Activated CD4-positive, alpha-beta T cell treated with anti-CD3 and anti-CD28 coated beads, Interleukin-2, amount 10 ng/mL, durations not matched to agents 7 days and 5 days (primary cell): ENCODE measurements around the gene ZNF736. TPM values are rescaled to one million over a fixed set of nuclear protein-coding genes. Genes with fewer than 3 reads are reported as not detected.
"Not testable (repeated sequence)": the region's sequence is repeated elsewhere in the genome, so short reads cannot be mapped to it uniquely, and the experiment has no call there.

Experiments used
- CTCF ChIA-PET: fragments of 350-600 bp; sonication (Branson Sonifier 250); formaldehyde crosslinking; loops from one replicate; lab custom pipeline; 2021; ENCODE audit warnings: antibody characterized with exemption; lab: Charles Lee
- POLR2A ChIA-PET: fragments of 350-600 bp; sonication (Branson Sonifier 250); formaldehyde crosslinking; loops from one replicate; lab custom pipeline; 2021; ENCODE audit warnings: antibody characterized with exemption; lab: Charles Lee
- DNase-seq: peaks from one replicate; pipeline ENCODE4 v3.0.0-alpha.2; 2020
- H3K27ac Mint-ChIP-seq: one replicate; pipeline ENCODE4 v1.8.0; 2021; ENCODE audit warnings: mild to moderate bottlenecking, moderate library complexity, mixed read lengths
- H3K27me3 Mint-ChIP-seq: one replicate; pipeline ENCODE4 v1.8.0; 2021; ENCODE audit warnings: mixed read lengths
- H3K36me3 Mint-ChIP-seq: one replicate; pipeline ENCODE4 v1.8.0; 2021; ENCODE audit warnings: low read depth, mixed read lengths
- H3K4me1 Mint-ChIP-seq: one replicate; pipeline ENCODE4 v1.8.0; 2021; ENCODE audit warnings: mixed read lengths
- H3K4me3 Mint-ChIP-seq: one replicate; pipeline ENCODE4 v1.8.0; 2021; ENCODE audit warnings: mild to moderate bottlenecking, moderate library complexity, mixed read lengths
- H3K9me3 Mint-ChIP-seq: one replicate; pipeline ENCODE4 v1.8.0; 2021; ENCODE audit warnings: mixed read lengths
- total RNA-seq, 2 experiments: library from RNA; stranded (reverse); gene quantifications; one replicate each; pipeline ENCODE4 v1.2.3, GENCODE V29; 2021

The ZNF736 gene
- total RNA-seq, 2 experiments from 2014 or later: 26.6 to 27.8 TPM

GRCh38 chr7:64316031-64316742 is 2.4 kb downstream of the ZNF736 start:
- POLR2A ChIA-PET, DNase-seq, H3K27ac Mint-ChIP-seq, H3K27me3 Mint-ChIP-seq: not testable (repeated sequence)
- H3K9me3 Mint-ChIP-seq: peaks cover 20% of the 10 kb centered on the region
- H3K36me3 Mint-ChIP-seq: peaks cover 53% of the 10 kb centered on the region
- peaks cover 33% of the 10 kb centered on the region for H3K4me1 Mint-ChIP-seq
- CTCF ChIA-PET: interaction anchor here (0.6 to 1.5 kb wide), 2 partner anchors 9 to 472 kb away, joined by 3 read pairs; no protein-coding TSS in a partner anchor
- peak overlapping the region; percentile 47 for H3K4me3 Mint-ChIP-seq

GRCh38 chr7:64320547-64321513 is 7.1 kb downstream of the ZNF736 start:
- ChIA-PET POLR2A (no interaction called here), CTCF (interaction anchor here (0.8 to 0.9 kb wide), 2 partner anchors 13 to 14 kb away, joined by 3 read pairs; no protein-coding TSS in a partner anchor)
- Mint-ChIP-seq H3K27me3 (no peaks in the 10 kb centered on the region), H3K27ac (no peak overlapping the region), H3K4me1 (peaks cover 8% of the 10 kb centered on the region), H3K36me3 (peaks cover 69% of the 10 kb centered on the region), H3K4me3 (no peak overlapping the region), H3K9me3 (peaks cover 37% of the 10 kb centered on the region)
- DNase-seq: no peak

GRCh38 chr7:64324166-64324565 is 10.4 kb downstream of the ZNF736 start:
- H3K4me1 Mint-ChIP-seq, POLR2A ChIA-PET, DNase-seq, H3K27me3 Mint-ChIP-seq, H3K4me3 Mint-ChIP-seq, H3K27ac Mint-ChIP-seq: not testable (repeated sequence)
- Mint-ChIP-seq H3K9me3 (peaks cover 47% of the 10 kb centered on the region), H3K36me3 (peaks cover 75% of the 10 kb centered on the region)
- CTCF ChIA-PET: interaction anchor here (1.8 kb wide), 1 partner anchor 10 kb away, joined by 3 read pairs; the partner anchor contains the start of gene ZNF736

- DNase-seq, H3K4me1 Mint-ChIP-seq, H3K4me3 Mint-ChIP-seq, POLR2A ChIA-PET, H3K27ac Mint-ChIP-seq, H3K27me3 Mint-ChIP-seq, CTCF ChIA-PET: not testable (repeated sequence)
- Mint-ChIP-seq H3K36me3 (peaks cover 69% of the 10 kb centered on the region), H3K9me3 (peaks cover 61% of the 10 kb centered on the region)
These were observed 35.0 kb downstream of the ZNF736 start for GRCh38 chr7:64348713-64349210.

GRCh38 chr7:64359543-64359942 is 45.8 kb downstream of the ZNF736 start:
- POLR2A ChIA-PET: no interaction called here
- Mint-ChIP-seq H3K9me3 (peaks cover 59% of the 10 kb centered on the region), H3K27me3 (no peaks in the 10 kb centered on the region), H3K4me3 (no peak overlapping the region), H3K27ac (no peak overlapping the region), H3K4me1 (no peaks in the 10 kb centered on the region), H3K36me3 (peaks cover 11% of the 10 kb centered on the region)
- CTCF ChIA-PET: no interaction called here
- DNase-seq: no peak

GRCh38 chr7:64371116-64371515 is 57.4 kb downstream of the ZNF736 start:
- no peaks in the 10 kb centered on the region for H3K27me3 Mint-ChIP-seq
- no peak for DNase-seq
- no peaks in the 10 kb centered on the region for H3K4me1 Mint-ChIP-seq
- ChIA-PET CTCF (no interaction called here), POLR2A (no interaction called here)
- no peaks in the 10 kb centered on the region for H3K36me3 Mint-ChIP-seq
- H3K9me3 Mint-ChIP-seq: peaks cover 76% of the 10 kb centered on the region
- H3K4me3 Mint-ChIP-seq: no peak overlapping the region
- H3K27ac Mint-ChIP-seq: no peak overlapping the region

- no peak overlapping the region for H3K4me3 Mint-ChIP-seq
- POLR2A ChIA-PET: no interaction called here
- no peak overlapping the region for H3K27ac Mint-ChIP-seq
- H3K27me3 Mint-ChIP-seq: no peaks in the 10 kb centered on the region
- no peaks in the 10 kb centered on the region for H3K36me3 Mint-ChIP-seq
- peaks cover 73% of the 10 kb centered on the region for H3K9me3 Mint-ChIP-seq
- no peak for DNase-seq
- CTCF ChIA-PET: interaction anchor here (0.6 kb wide), 1 partner anchor 20 kb away, joined by 3 read pairs; no protein-coding TSS in a partner anchor
- no peaks in the 10 kb centered on the region for H3K4me1 Mint-ChIP-seq
These were observed 59.3 kb downstream of the ZNF736 start for GRCh38 chr7:64373017-64373416.

- no peak overlapping the region for H3K4me3 Mint-ChIP-seq
- H3K9me3 Mint-ChIP-seq: peaks cover 27% of the 10 kb centered on the region
- no peak for DNase-seq
- POLR2A ChIA-PET: no interaction called here
- no peaks in the 10 kb centered on the region for H3K27me3 Mint-ChIP-seq
- CTCF ChIA-PET: no interaction called here
- H3K36me3 Mint-ChIP-seq: no peaks in the 10 kb centered on the region
- no peak overlapping the region for H3K27ac Mint-ChIP-seq
- H3K4me1 Mint-ChIP-seq: no peaks in the 10 kb centered on the region
These were observed 86.6 kb downstream of the ZNF736 start for GRCh38 chr7:64400401-64400800.

Other genes with a start within 250 kb of the ZNF736 start
- gene ZNF735, start 106.8 kb upstream of the ZNF736 start, total RNA-seq: not detected
- gene ZNF679, start 85.5 kb upstream of the ZNF736 start, total RNA-seq: not detected
- gene ZNF680, start 249.1 kb downstream of the ZNF736 start, total RNA-seq: 10 to 100 TPM; 10.2 to 13.5 TPM